Fibroblast of lung (primary cell): ENCODE data around the gene EMC9. TPM values are rescaled to one million over a fixed set of nuclear protein-coding genes. Genes with fewer than 3 reads are reported as not detected.
A peak's percentile ranks its signal among the peaks of the same experiment; 100 is the strongest.

Experiments used
- DNase-seq, 2 donors: peaks; one replicate each; pipeline versions ENCODE4 v3.0.0 to v3.0.0-alpha.2; 2010; ENCODE audit warnings: low read depth in 2 of 2
- H2AFZ ChIP-seq: 2 replicates; pipeline ENCODE4 v1.5.1; 2012; ENCODE audit warnings: low read length, control low read depth, inconsistent platforms
- H3K27ac ChIP-seq: 2 replicates; pipeline ENCODE4 v1.5.1; 2011; ENCODE audit warnings: low read length, control low read depth; ENCODE audit not compliant: insufficient read depth
- H3K27me3 ChIP-seq: 2 replicates; pipeline ENCODE4 v1.5.1; 2011; ENCODE audit warnings: mild to moderate bottlenecking, low read length; ENCODE audit not compliant: control insufficient read depth, insufficient read depth
- H3K36me3 ChIP-seq: 2 replicates; pipeline ENCODE4 v1.5.1; 2011; ENCODE audit warnings: low read length; ENCODE audit not compliant: control insufficient read depth, insufficient read depth
- H3K4me1 ChIP-seq: 2 replicates; pipeline ENCODE4 v1.5.1; 2011; ENCODE audit warnings: low read length; ENCODE audit not compliant: control insufficient read depth, insufficient read depth; ENCODE audit errors: extremely low read depth
- H3K4me2 ChIP-seq: 2 replicates; pipeline ENCODE4 v1.5.1; 2011; ENCODE audit warnings: low read length, control low read depth; ENCODE audit not compliant: insufficient read depth; ENCODE audit errors: extremely low read depth
- H3K4me3 ChIP-seq, 4 experiments: fragments of 200-600 bp in 1 of 4; sonication (generic) in 1 of 4; replicated peaks in 1 of 4; 2 replicates each; pipeline ENCODE4 v1.5.1; 2011 to 2016; ENCODE audit warnings: low read length in 4 of 4, low read depth in 3 of 4, mild to moderate bottlenecking in 3 of 4, control low read depth in 2 of 4, inconsistent platforms in 1 of 4, mixed read lengths in 1 of 4; ENCODE audit not compliant: insufficient read depth in 1 of 4; ENCODE audit errors: control extremely low read depth in 1 of 4
- H3K79me2 ChIP-seq: 2 replicates; pipeline ENCODE4 v1.5.1; 2012; ENCODE audit warnings: mild to moderate bottlenecking, low read length, inconsistent platforms; ENCODE audit not compliant: control insufficient read depth, insufficient read depth
- H3K9ac ChIP-seq: 2 replicates; pipeline ENCODE4 v1.5.1; 2011; ENCODE audit warnings: mild to moderate bottlenecking, low read length, control low read depth; ENCODE audit not compliant: insufficient read depth
- H3K9me3 ChIP-seq: 2 replicates; pipeline ENCODE4 v1.5.1; 2012; ENCODE audit warnings: low read depth, low read length; ENCODE audit not compliant: control insufficient read depth, insufficient read depth
- H4K20me1 ChIP-seq: 2 replicates; pipeline ENCODE4 v1.5.1; 2011; ENCODE audit warnings: low read length; ENCODE audit not compliant: control insufficient read depth, insufficient read depth; ENCODE audit errors: extremely low read depth
- CTCF ChIP-seq, 2 donors: IDR thresholded peaks in 1 of 2; conservative IDR thresholded peaks in 1 of 2; 1 replicate in 1 of 2; 2 replicates in 1 of 2; pipeline ENCODE4 v1.5.1; 2011 to 2012; ENCODE audit warnings: low read length in 2 of 2, control low read depth in 1 of 2, inconsistent platforms in 1 of 2, low read depth in 1 of 2, mild to moderate bottlenecking in 1 of 2
- EZH2 ChIP-seq: IDR thresholded peaks from 2 replicates; pipeline ENCODE4 v1.5.1; 2012; ENCODE audit warnings: low read length, control low read depth, mild to moderate bottlenecking; ENCODE audit errors: missing control alignments
- polyA plus RNA-seq, 2 donors: library from polyadenylated mRNA; depleted of rRNA in 1 of 2; stranded (reverse) in 1 of 2; unstranded in 1 of 2; fragments of >200 nt; gene quantifications; 2 replicates each; pipeline ENCODE4 v1.2.1, GENCODE V29; 2011 to 2012; ENCODE audit warnings: missing spikeins in 1 of 2
- total RNA-seq: library from RNA; depleted of rRNA; stranded (reverse); fragments of >200 nt; gene quantifications from 2 replicates; pipeline ENCODE4 v1.2.1, GENCODE V29; 2014

EMC9 gene
- total and polyA plus RNA-seq, 2 donors (not counting 1 experiment from before 2014, with no cell fraction given), result 6.6 to 18.0 TPM

- peaks cover 44% of the 10 kb centered on the region for H3K79me2 ChIP-seq
- no peaks in the 10 kb centered on the region for H3K27me3 ChIP-seq
- H3K9ac ChIP-seq, result no peak overlapping the region
- H4K20me1 ChIP-seq, result no peaks in the 10 kb centered on the region
- DNase-seq, result peak in 1 of 2 donors; percentile 9
- H3K4me3 ChIP-seq, result no peak overlapping the region
- no peak overlapping the region for H3K4me2 ChIP-seq
- TF ChIP-seq EZH2 (no peak), CTCF (conservative IDR thresholded peaks at IDR 0.05 in 1 of 2, IDR thresholded peaks at IDR 0.05 in 1 of 2; ENCODE audit: low read depth in 1 of 2, low read length in 2 of 2) (no peak)
- no peak overlapping the region for H2AFZ ChIP-seq
- H3K27ac ChIP-seq, result no peak overlapping the region
- H3K36me3 ChIP-seq, result peaks cover 2% of the 10 kb centered on the region
- peaks cover 10% of the 10 kb centered on the region for H3K4me1 ChIP-seq
- H3K9me3 ChIP-seq, result no peaks in the 10 kb centered on the region
Observed at GRCh38 chr14:24143511-24143910, 2.1 kb upstream of the EMC9 start.

GRCh38 chr14:24139272-24139934, 2.0 kb downstream of the EMC9 start:
- Histone ChIP-seq H3K9ac (no peak overlapping the region), H3K79me2 (peaks cover 33% of the 10 kb centered on the region), H3K27ac (no peak overlapping the region), H3K4me3 (peak overlapping the region in 3 of 4 experiments; percentile 15 to 85 (median 82)), H3K9me3 (no peaks in the 10 kb centered on the region), H3K36me3 (peaks cover 9% of the 10 kb centered on the region), H3K27me3 (no peaks in the 10 kb centered on the region), H4K20me1 (no peaks in the 10 kb centered on the region), H2AFZ (no peak overlapping the region), H3K4me1 (peaks cover 11% of the 10 kb centered on the region), H3K4me2 (peak overlapping the region; percentile 69)
- no peak for DNase-seq
- TF ChIP-seq EZH2 (no peak), CTCF (conservative IDR thresholded peaks at IDR 0.05 in 1 of 2, IDR thresholded peaks at IDR 0.05 in 1 of 2; ENCODE audit: low read depth in 1 of 2, low read length in 2 of 2) (no peak)

GRCh38 chr14:24138396-24139271, 2.8 kb downstream of the EMC9 start:
- no peak overlapping the region for H3K4me2 ChIP-seq
- no peak overlapping the region for H3K9ac ChIP-seq
- no peaks in the 10 kb centered on the region for H3K27me3 ChIP-seq
- peaks cover 7% of the 10 kb centered on the region for H3K4me1 ChIP-seq
- peaks cover 31% of the 10 kb centered on the region for H3K79me2 ChIP-seq
- peaks cover 7% of the 10 kb centered on the region for H3K36me3 ChIP-seq
- DNase-seq, result no peak
- no peaks in the 10 kb centered on the region for H4K20me1 ChIP-seq
- no peak overlapping the region for H3K27ac ChIP-seq
- TF ChIP-seq CTCF (conservative IDR thresholded peaks at IDR 0.05 in 1 of 2, IDR thresholded peaks at IDR 0.05 in 1 of 2; ENCODE audit: low read depth in 1 of 2, low read length in 2 of 2), result no peak
- TF ChIP-seq EZH2, result no peak
- no peak overlapping the region for H2AFZ ChIP-seq
- H3K4me3 ChIP-seq, result no peak overlapping the region
- H3K9me3 ChIP-seq, result no peaks in the 10 kb centered on the region
